ENCODE results near the gene ITGB1. TPM values are rescaled to one million over a fixed set of nuclear protein-coding genes. Genes with fewer than 3 reads are reported as not detected.
A peak's percentile ranks its signal among the peaks of the same experiment; 100 is the strongest.
"Not testable (repeated sequence)": the region's sequence is repeated elsewhere in the genome, so short reads cannot be mapped to it uniquely, and the experiment has no call there.

Gene ITGB1
- total RNA-seq, 1 donor from 2014 or later: 551 TPM

DNA sequence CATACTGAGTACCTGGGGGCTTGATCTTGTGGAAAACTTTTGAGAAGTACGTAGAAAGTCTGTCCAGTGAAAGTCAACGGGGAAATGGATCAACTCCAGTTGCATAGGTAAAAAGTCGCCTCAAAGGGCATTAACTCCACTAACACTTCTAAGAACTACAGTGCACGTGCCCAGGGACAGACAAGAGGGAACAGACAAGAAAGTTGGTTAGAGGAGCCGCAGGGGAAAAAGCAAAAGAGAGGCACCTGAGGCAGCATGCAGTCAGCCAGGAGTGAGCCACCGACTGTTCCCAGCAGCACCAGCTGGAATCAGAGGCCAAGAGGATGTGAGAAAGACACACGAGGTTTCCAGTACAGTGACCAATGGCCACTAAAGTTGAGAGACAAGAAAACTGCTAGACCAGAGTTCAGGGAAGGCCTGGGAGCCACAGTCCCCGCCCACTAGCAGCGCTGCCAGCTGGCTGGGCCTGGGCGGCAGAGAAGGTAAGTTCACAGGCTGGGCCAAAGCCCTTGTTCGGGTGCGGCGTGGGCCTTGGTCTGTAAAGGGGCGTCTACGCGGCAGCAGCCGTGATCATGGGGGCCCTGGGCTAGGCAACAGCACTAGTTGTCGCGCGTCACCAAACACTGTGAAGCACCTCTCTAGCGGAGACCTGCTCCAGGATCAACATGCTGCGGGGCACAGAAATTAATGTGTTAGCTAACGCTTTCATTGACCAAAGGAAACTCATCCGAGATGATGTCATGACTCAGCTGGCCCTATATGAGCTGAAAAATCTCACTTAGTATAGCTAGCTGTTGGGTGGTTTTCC is 14.0 kb downstream of the ITGB1 start:
- intact Hi-C loops (cut with micrococcal nuclease): no loop called here
- ATAC-seq (peak; percentile 52), DNase-seq (peak; percentile 55)

DNA sequence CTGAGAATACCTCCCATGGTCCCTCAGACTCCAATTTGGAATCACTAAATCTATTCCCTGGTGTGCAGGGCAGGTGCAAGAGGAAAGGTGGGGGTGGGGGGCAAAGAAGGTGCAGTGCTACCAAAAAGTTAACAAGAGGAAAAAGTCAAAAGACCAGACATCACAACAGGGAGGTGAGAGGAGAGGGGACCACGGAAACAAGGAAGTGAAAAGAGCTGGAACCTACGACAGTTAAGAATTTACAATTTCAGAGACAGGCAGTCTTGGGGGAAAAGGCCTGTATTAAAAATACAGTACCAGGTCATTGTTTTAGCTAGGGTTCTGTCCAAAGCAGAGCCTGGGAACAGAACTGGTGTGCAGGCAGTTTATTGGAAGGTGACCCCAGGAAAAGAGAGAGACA is 14.6 kb downstream of the ITGB1 start:
- intact Hi-C loops (cut with micrococcal nuclease): no loop called here
- DNase-seq (no peak), ATAC-seq (no peak)

DNA sequence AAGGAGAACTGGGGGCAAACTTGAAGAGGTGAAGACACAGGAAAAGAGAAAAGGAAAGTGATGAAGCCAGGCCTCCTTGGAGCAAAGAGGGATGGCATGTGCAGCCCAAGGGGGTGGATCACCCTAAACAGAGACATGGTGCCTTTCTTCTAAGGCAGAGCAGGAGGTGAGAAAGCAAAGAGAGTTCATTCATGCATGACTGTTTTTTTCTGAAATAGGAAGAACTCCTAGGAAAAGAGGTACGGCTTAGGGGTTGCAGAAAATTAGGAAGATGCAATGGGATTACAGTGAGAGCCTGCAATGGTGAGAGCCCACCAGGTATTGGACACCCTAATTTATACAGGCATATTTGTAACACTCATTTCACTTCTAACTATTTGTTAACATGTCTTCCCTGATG is 15.9 kb downstream of the ITGB1 start:
- intact Hi-C loops (cut with micrococcal nuclease): no loop called here
- DNase-seq (no peak), ATAC-seq (no peak)

DNA sequence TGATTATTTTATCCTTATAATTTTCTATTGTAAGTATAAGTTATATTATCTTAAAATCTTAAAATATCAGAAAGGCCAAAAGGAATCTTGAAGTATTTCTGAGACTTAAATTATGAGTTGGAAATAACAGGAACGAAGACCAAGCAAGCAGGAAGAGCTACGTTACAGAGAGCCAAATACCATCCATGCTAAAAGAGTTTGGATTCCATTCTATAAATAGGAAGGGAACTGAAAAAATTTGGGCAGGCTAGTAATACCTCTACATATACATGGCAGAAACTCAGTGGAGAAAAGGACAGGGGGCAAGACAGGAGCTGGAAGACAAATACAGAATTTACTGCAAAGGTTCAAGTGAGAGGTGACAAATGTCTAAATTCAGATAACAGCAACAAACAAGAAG is 16.7 kb downstream of the ITGB1 start:
- no peak for DNase-seq
- intact Hi-C loops (cut with micrococcal nuclease): no loop called here
- ATAC-seq: peak; percentile 53

DNA sequence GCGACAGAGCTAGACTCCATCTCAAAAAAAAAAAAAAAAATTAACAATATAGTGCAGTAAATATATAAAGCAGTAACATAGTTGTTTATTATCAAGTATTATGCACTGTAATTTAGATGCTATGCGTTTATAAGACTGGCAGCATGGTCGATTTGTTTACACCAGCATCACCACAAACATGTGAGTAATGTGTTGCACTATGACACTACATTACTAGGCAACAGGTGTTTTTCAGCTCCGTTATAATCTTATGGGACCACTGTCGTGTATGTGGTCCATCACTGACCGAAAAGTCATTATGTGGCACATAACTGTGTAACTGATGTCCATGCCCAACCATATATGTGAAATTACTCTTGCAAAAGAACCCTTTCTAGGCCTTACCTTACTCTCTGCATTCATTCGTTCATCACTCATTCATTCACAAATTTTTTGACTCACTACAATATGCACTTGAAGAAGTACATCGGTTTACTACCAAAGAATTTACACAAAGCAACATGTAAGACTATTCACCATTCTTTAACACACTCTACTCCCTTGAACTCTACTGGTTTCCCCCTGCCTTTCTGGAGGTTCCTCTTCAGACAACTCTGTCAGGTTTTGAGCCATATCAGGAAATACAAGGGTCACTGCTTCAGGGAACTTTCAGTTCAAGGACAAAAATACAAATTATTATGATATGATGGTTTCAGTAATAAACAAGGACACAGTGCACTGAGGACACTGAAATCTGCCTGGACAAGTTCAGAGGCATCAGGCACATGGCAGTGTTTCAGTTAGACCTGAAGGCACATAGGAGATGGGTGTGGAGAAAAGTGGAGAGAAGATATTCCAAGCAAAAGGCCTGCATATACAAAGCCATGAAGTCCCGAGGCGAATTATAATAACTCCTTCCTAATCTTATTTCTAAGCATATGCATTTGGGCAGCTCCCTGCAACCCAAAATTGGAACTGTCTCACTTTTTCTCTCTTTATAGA is 17.4 kb downstream of the ITGB1 start:
- intact Hi-C loops (cut with micrococcal nuclease): no loop called here
- DNase-seq (no peak), ATAC-seq (peak; percentile 11)

DNA sequence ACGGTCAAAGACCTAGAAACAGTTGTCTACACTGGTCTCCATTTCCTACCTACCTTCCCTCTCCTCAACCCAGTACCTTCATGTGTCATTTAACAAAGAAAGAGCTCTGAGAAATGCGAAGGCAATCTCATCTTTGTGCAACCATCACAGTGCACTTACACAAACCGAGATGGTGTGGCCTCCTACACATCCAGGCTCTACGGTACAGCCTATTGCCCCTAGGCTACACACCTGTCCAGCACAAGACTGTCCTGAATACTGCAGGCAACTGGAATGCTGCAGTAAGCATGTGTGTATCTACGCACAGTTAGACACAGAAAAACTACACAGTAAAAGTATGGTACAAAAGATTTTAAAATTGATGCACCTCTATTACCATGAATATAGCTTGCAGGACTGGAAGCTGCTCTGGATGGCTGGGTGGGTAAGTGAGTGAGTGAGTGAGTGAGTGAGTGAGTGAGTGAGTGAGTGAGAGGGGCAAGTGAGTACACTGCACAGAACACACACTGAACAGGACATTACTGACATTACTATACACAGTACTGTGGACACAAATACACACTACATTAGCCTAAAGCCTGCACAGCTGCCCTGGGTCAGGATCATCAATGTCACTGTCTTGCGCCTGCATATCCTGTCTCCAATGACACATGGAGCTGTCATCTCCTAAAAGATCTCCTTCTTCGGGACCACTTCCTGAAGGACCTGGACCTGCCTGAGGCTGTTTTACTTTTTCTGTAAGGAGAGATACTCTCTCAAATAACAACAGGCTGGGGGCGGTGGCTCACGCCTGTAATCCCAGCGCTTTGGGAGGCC is 18.5 kb downstream of the ITGB1 start:
- ATAC-seq (peak; percentile 5), DNase-seq (no peak)
- intact Hi-C loops (cut with micrococcal nuclease): no loop called here

DNA sequence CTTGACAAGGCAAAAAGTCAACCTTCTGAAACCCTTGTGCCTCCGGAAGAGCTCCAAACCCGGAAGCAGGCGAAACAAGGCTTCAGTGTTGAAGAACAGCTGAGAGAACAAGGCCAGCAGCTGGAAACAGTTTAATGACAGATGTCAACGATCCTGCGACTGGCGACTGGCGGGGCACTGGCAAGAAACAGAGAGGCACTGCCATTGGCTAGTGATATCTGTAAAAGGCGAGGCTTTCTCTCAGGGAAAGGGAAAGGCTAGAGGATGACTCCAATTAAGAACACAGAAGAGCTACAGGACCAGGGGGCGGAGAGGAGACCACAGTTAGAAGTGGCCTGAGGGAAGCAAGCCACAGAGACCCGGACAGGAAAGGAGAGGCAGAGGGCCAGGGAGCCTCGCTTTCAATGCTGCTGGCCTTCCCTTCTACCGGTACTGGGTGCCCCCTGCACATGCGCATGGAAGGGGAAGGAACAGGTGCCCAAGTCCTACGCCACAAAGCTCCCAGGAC is 19.4 kb downstream of the ITGB1 start:
- peak; percentile 68 for ATAC-seq
- DNase-seq: peak; percentile 39
- intact Hi-C loops (cut with micrococcal nuclease): no loop called here

DNA sequence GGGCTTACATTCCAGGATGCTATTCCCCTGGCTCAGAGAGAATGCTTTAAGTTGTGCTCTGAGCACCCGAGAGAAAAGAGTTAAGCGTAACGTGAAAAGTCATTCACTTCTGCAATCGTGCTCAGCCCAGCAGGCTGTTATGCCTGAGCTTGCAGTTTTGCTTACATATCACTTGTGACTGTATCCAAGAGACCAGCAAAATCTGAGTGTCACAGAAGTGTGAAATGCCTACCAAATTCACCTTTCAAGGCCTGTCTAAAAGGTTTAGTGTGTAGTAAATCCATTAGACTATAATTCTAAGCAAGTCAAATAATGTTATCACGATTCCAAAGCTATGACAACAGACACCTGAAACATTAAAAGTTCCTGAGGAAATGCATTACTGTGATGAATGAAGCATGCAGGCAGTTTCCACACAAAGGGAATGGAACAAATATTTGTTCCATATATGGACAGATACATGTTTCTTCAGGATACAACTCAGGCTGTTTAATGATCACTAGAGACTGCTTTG is 20.1 kb downstream of the ITGB1 start:
- peak; percentile 60 for ATAC-seq
- intact Hi-C loops (cut with micrococcal nuclease): no loop called here
- DNase-seq: no peak

DNA sequence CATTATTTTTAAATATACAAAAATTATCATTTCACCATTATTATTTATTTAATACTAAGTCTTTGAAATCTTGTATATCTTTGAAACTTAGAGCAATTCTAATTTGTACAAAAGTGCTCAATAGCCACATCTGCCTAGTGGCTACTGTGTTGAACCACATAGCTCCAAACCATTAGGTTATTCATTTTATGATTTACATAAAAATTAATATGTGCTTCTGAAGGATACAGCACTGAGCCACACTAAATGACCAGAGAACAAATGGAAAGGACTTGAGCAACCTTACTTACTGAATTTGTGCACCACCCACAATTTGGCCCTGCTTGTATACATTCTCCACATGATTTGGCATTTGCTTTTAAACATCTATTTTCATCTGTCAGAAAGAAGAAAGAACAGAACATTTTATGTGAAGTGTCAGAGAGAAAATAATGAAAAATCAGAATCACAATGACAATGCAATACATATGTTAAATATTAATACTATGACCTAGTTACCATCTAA is 25.8 kb downstream of the ITGB1 start:
- DNase-seq (no peak), ATAC-seq (no peak)
- intact Hi-C loops (cut with micrococcal nuclease): no loop called here

DNA sequence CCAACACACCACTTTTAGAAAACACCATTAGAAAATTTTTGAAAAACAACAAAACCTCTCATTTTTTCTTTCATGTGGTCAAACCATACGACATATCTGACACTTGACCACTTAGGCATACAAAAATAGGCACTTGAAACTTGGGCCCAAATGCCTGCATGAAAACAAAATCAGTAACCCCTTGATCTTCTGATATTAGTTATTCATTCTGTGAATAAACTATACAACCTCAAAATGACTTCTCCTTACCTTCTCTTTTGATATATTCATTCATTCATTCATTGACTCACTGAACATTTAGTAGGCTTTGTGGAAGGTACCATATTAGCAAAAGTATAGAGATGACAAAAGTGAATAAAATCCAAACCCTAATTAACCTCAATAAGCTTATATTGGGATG is 26.4 kb downstream of the ITGB1 start:
- DNase-seq (no peak), ATAC-seq (no peak)
- intact Hi-C loops (cut with micrococcal nuclease): no loop called here

DNA sequence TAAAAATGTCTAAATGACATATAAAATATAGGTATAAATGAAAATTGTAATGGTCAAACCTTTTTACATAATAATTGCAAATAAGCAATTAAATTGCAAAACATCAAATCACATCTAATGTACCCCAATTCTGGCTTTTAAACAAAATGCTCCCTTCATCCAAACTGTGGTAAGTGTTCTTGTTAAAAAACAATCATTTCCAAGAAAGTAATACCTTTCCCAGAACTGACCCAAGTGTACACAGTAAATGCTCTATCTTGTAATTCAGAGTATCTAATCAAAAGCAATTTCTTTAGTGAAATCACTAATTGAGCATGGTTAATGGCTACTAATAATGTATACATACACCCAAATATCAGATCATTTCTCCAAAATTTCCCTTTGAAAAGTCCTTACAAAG is 28.0 kb downstream of the ITGB1 start:
- no peak for DNase-seq
- ATAC-seq: no peak
- intact Hi-C loops (cut with micrococcal nuclease): no loop called here

DNA sequence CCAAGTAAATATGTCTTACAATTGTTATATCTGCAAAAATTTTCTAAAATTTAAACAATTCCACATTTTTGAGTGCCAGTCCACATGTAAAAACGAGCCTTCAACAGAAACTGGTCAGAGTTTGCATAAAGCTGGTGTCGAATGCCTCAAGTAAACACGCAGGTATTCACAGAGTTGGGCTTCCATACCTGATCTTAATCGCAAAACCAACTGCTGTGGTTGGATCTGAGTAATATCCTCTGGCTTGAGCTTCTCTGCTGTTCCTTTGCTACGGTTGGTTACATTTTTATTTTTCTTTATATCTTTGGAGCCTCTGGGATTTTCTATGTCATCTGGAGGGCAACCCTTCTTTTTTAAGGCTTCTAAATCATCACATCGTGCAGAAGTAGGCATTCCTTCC is 28.4 kb downstream of the ITGB1 start:
- DNase-seq: no peak
- intact Hi-C loops (cut with micrococcal nuclease): no loop called here
- no peak for ATAC-seq

DNA sequence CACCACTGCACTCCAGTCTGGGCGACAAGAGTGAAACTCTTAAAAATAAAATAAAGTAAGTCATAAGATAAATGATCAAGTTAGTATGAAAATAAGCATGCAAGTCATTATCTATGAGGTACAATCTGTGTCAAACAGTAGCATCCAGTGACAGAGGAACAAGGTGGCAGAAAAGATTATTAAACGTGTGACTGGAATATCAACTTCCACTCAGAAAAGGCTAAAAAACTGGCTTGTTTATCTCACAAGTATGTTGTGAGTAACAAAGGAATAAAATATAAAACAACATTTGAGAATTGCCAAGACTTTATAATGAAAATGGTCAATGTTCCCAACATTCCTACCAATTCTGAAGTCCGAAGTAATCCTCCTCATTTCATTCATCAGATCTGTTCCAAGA is 30.3 kb downstream of the ITGB1 start:
- no peak for DNase-seq
- intact Hi-C loops (cut with micrococcal nuclease): no loop called here
- no peak for ATAC-seq

DNA sequence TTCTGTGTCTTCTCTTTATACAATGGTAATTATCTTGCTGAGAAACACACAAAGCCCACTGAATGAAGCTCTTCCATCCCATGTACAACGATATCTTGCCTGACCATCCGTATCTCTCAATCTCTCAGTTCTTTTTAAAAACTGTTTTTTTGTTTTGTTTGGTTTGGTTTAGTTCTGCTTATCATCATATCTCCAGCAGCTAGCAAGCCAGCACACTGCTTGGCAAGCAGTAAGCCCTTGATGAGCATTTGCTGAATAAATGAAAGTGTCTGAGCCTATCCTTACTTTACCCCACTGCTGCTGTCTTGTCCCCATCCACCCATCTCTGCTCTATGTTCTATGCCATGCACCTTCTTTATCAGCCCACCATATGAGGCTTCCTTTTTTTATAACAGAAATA is 34.2 kb downstream of the ITGB1 start:
- intact Hi-C loops (cut with micrococcal nuclease): no loop called here
- no peak for ATAC-seq
- no peak for DNase-seq

DNA sequence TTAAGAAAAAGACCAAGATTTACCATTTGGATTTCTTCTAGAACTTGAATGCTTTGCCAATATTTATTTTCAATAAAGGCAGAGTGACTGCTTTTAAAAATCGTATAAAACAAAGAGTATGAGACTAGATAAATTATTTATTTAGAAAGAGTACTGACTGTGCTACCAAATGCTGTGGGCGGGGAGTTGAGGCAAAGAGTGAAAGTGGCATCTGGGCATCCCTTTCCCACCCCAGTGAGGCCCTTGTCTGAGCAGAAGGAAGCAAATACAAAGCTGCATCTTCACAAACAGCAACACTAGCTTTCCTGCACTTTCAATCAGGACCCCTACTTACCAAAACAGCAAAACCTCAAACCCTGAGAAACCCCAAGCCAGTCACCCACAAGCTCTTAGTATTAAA is 34.9 kb downstream of the ITGB1 start:
- intact Hi-C loops (cut with micrococcal nuclease): no loop called here
- DNase-seq (no peak), ATAC-seq (no peak)

DNA sequence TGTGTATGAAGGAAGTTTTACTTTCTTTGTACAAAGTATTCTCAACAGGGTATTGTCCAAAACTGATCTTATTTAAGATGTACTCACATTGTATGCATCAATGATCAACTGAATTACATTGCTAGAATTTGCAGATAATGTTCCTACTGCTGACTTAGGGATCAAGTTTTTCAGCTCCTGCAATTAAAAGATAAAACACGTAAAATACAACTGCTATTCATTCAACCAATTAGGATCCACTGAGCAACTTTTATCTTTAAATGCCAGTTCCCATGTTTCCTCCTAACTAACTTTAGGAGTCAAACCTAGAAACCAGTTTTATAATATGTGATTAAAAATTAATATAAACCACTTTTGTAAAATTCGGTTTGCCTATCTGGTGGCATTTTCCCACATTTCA is 35.9 kb downstream of the ITGB1 start:
- DNase-seq: no peak
- ATAC-seq: no peak
- intact Hi-C loops (cut with micrococcal nuclease): no loop called here

DNA sequence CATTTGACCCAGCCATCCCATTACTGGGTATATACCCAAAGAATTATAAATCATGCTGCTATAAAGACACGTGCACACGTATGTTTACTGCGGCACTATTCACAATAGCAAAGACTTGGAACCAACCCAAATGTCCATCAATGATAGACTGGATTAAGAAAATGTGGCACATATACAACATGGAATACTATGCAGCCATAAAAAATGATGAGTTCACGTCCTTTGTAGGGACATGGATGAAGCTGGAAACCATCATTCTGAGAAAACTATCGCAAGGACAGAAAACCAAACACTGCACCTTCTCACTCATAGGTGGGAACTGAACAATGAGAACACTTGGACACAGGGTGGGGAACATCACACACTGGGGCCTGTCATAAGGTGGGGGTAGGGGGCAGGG is 40.2 kb downstream of the ITGB1 start:
- ATAC-seq; DNase-seq; intact Hi-C loops (cut with micrococcal nuclease): not testable (repeated sequence)

DNA sequence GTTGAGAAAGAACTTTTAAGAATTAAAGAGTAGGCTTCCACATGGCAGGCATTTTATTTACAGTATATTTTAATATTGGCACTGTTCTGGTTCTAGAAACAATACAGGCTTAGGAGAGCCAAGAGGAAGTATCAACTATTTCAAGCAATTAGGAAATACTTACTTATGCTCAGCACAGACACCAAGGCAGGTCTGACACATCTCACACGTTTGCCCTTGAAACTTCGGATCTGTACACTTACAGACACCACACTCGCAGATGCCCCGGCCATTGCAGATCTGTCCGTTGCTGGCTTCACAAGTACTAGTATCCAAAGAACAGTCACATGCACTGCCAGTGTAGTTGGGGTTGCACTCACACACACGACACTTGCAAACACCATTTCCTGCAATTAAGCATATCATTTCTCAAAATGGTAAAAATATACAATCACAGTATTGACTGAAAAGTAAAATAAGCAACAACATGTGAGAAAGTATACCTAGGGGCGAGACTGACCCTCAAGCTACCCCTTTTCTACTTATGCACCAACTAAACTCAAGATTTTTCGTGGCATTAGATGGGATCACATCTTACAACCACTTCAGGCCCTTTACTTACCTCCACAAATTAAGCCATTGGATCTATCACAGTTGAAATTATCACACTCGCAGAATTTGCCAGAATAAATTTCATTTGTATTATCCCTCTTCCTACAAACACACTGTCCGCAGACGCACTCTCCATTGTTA is 46.6 kb downstream of the ITGB1 start:
- intact Hi-C loops (cut with micrococcal nuclease): no loop called here
- DNase-seq (no peak), ATAC-seq (peak; percentile 13)
